ENCODE results near the gene CNST.

The CNST gene

GRCh38 chr1:246658567-246658966 is 92.3 kb downstream of the CNST start:
- no peak overlapping the region for H3K27ac ChIP-seq
- TF ChIP-seq ZFX (IDR thresholded peaks at IDR 0.05), result no peak
- no peak for TF ChIP-seq CTCF (conservative IDR thresholded peaks at IDR 0.05)

GRCh38 chr1:246659594-246660140 is 93.4 kb downstream of the CNST start:
- no peak for TF ChIP-seq ZFX (IDR thresholded peaks at IDR 0.05)
- TF ChIP-seq CTCF (conservative IDR thresholded peaks at IDR 0.05), result no peak
- no peak overlapping the region for H3K27ac ChIP-seq

- TF ChIP-seq CTCF (conservative IDR thresholded peaks at IDR 0.05) (no peak), ZFX (IDR thresholded peaks at IDR 0.05) (no peak)
- H3K27ac ChIP-seq, result no peak overlapping the region
Measured at GRCh38 chr1:246661451-246661850, 95.2 kb downstream of the CNST start.

- H3K27ac ChIP-seq, result no peak overlapping the region
- TF ChIP-seq CTCF (conservative IDR thresholded peaks at IDR 0.05), result no peak
- TF ChIP-seq ZFX (IDR thresholded peaks at IDR 0.05), result no peak
Measured at GRCh38 chr1:246667773-246668172, 101.5 kb downstream of the CNST start.

- H3K27ac ChIP-seq, result no peak overlapping the region
- TF ChIP-seq CTCF (conservative IDR thresholded peaks at IDR 0.05) (no peak), ZFX (IDR thresholded peaks at IDR 0.05) (no peak)
Measured at GRCh38 chr1:246669659-246670058, 103.4 kb downstream of the CNST start.

GRCh38 chr1:246674049-246674448 is 107.8 kb downstream of the CNST start:
- TF ChIP-seq CTCF (conservative IDR thresholded peaks at IDR 0.05) (no peak), ZFX (IDR thresholded peaks at IDR 0.05) (no peak)
- H3K27ac ChIP-seq, result no peak overlapping the region

- TF ChIP-seq ZFX (IDR thresholded peaks at IDR 0.05) (no peak), CTCF (conservative IDR thresholded peaks at IDR 0.05) (no peak)
- H3K27ac ChIP-seq, result no peak overlapping the region
Measured at GRCh38 chr1:246677842-246678241, 111.6 kb downstream of the CNST start.
